SK-N-SH treated with all-trans-retinoic acid at 6 μM for 48 hours (cell line): Measurements from ENCODE around the gene OLFML3.

ENCODE experiments used
- RARB ChIP-seq: fragments of 250-450 bp; sonication (Bioruptor Pico); IDR thresholded peaks from 2 replicates; pipeline ENCODE4 v1.8.0; 2021; ENCODE audit warnings: mild to moderate bottlenecking, moderate library complexity
- ZC3H10 ChIP-seq: fragments of 250-450 bp; sonication (Bioruptor Pico); IDR thresholded peaks from 2 replicates; pipeline ENCODE4 v1.5.1; 2021; ENCODE audit warnings: mild to moderate bottlenecking, moderate library complexity
- ZFP3 ChIP-seq: fragments of 250-450 bp; sonication (Bioruptor Pico); IDR thresholded peaks from 2 replicates; pipeline ENCODE4 v1.5.0; 2020; ENCODE audit warnings: mild to moderate bottlenecking, moderate library complexity
- ZNF70 ChIP-seq: fragments of 450-650 bp; formaldehyde crosslinking; IDR thresholded peaks from 2 replicates; pipeline ENCODE4 v1.5.0; 2020; ENCODE audit warnings: mild to moderate bottlenecking, moderate library complexity

DNA sequence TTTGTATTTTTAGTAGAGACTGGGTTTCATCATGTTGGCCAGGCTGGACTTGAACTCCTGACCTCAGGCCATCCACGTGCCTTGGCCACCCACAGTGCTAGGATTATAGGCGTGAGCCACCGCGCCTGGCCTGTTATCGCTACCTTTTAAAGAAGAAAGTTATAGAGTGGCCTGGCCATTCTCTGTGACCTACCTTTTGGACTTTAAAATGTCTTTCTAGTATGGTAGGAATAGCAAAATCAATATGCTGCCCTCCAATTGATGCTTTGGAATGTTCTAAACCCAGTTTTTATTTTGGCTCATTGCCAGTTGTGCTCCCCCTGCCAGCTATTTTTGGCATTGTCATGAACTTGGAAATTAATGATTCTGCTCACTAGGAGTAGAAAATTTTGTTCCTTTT is 30.3 kb upstream of the OLFML3 start:
- TF ChIP-seq ZNF70 (CRISPR knock-in tag) (no peak), ZC3H10 (CRISPR knock-in tag) (no peak), ZFP3 (no peak), RARB (CRISPR knock-in tag) (no peak)
